Measurements from ENCODE around the gene DLEC1.
"Not testable (repeated sequence)": the region's sequence is repeated elsewhere in the genome, so short reads cannot be mapped to it uniquely, and the experiment has no call there.

The DLEC1 gene

DNA sequence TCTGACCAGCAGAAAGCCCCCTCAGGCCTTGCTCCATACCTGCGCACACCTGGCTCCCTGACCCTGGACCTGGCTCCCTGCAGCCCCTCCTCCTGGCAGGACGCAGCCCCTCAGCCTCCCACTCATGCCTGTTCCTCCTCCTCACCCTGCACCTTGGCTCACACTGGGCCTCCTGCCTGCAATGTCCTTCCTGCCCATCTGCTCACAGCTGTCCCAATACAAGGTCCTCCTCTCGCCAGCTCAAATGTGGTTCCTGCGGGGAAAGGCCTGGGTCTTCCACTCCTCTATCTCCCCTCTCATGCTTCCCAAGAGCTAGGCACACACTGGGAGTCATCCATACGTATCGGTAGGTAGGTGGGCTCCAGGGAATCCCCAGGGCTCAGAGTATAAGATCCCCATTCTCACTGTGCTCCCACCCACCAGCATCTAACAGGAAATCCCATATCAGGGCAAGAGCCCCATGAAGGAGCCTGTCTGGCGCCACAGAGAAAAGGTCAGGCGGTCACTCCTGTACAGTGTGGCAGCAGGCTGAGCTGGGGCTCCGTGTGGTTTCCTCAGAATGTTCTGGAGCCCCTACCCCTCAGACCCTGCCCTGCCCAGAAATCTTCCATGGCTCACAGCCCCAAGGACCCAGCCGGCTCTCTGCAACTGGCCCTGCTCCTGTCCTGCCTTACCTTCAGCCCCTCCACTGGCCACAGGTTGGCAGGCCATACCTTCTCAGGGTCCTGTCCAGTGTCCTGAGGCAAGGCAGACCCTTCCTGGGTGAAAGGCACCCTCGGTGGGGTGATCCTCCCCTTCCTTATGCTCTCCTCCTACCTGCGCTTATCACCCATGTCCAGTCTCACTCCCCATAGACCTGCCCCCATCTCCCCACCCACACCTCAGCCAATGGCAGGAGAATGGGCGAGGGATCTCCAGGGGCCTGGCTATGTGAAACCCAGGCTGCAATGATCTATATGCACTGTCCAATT is 20.4 kb upstream of the DLEC1 start:
- no peak for DNase-seq

DNA sequence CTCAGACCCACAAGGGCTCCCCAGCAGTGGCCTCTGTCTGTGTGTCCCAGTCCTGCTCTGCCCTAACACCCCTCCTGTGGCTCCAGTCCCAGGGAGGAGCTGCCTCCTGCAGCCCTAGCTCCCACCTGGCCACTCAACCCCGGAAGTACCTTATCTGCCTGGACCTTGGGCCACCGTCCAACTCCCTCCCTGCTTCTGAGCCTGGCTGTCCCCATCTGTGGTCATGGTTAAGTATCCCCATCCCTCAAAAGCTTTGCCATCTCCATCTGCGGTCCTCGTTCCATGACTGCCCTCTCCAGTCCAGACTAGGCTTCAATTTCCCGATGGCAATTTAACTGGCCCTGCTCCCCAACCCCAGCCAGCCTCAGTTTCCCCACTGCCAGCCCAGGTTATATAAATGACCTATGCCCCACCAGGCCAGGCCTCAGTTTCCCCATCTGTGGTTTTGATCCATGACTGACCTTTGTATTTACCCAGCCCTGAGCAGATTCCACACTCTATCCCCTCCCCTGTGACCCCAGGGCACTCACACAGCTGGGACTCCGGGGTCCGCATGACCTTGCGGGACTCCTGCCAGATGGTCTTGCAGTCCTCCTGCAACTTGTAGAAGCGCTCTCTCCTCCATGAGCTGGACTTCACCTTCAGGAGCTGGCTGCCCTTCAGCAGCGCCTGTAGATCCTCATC is 19.2 kb upstream of the DLEC1 start:
- DNase-seq, result no peak

DNA sequence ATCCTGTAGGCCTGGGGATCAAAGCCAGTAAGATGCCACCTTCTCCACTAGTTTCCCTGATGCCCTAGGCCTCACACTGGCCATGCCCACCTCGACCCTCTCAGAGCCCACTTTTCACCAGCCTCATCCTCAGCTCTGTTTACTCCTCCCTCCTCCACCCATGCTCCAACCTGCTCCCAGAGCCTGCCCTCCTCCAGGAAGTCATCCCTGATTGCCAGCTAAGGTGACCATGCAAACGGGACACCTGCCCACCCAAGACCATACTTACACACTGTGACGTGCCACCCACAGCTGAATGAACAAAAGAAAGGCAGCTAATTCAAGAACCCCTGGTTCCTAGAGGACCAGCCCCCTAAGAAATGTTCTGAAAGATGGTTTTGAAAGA is 18.7 kb upstream of the DLEC1 start:
- no peak for DNase-seq

DNA sequence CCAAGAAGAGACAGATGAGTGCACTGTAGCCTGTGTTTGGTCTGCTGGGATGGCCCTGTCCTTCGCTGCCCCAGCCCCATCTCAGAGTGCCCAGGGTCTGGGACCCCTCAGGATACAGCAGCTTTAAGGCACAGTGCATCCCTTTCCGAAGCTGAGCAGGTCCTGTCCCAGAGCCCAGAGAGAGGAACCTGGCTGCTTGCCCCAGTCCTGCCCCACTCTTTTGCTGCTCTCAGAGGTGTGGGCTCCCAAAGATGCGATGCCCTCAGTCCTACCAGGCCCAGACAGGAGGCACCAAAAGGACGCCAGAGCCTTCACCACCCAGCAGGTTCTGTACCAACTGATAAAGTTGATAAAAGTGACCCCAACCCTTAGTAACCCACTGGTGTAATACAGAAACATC is 17.8 kb upstream of the DLEC1 start:
- DNase-seq, result no peak

DNA sequence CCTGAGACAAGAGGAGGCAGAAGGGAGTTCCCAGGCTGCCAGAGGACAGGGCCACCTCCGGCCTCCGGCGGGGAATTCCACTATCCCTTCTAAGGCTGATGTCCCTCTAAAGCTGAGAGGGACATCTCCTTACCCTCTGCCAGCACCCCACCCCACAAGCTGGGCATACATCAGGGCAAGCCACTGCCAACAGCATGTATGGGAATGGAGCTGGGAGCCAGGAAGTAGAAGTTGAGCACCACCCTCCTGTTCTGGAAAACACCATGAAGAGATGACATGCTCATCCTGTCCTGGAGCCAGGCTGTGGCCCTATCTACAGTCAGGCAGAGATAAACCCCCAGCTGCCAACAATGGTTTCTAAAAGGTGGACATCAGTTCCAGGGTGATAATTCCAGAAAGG is 16.7 kb upstream of the DLEC1 start:
- no peak for DNase-seq

DNA sequence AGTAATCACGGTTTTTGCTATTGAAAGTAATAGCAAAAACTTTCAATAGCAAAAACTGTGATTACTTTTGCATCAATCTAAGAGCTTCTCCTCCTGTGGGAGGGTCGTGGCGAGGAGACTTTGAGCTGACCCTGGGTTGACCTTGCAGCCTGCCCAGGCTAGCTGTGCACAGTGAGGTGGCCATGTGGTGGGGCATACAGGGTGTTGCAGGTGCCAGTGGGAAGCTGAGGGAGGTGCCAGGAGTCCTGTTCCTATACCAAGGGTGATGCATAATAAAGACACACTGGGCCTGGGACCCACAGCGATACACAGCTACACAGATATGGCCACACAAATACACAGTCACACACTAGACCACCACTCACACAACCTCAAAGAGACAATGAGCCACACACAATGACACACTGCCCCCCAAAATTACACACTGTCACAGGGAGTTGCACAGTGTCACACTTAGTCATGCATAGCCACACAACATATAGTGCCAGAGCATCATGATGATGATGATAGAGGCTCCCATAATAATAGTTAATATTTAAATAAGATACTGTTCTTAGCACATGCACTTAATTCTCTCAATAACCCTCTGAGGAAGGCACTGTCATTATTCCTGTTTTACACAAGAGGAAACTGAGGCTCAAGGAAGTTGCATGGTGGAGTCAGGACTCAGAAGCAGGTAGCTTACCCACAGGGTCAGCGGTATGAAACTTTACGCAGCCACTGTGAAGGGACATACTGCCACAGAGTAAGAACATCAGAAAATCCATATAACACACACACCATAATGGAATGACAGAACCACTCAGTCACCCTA is 15.9 kb upstream of the DLEC1 start:
- no peak for DNase-seq

DNA sequence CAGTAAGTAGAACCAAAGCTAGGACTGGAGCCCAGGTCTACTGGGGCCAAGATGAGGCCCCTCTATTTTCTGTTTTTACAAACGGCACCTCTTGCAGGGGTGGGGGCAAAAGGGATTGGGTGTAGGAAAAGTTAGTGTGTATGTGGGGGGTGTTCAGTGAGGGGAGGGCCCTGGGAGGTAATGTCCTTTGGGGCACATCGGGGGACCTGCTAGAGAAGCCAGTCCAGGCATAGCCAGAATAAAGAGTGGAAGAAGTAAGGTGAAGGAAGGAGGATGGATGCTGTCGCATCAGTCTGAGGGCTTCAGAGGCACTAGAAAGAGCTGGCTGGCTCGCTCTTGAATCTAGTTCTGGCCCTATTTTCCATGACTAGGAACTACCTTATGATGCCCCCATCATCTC is 12.2 kb upstream of the DLEC1 start:
- no peak for DNase-seq

DNA sequence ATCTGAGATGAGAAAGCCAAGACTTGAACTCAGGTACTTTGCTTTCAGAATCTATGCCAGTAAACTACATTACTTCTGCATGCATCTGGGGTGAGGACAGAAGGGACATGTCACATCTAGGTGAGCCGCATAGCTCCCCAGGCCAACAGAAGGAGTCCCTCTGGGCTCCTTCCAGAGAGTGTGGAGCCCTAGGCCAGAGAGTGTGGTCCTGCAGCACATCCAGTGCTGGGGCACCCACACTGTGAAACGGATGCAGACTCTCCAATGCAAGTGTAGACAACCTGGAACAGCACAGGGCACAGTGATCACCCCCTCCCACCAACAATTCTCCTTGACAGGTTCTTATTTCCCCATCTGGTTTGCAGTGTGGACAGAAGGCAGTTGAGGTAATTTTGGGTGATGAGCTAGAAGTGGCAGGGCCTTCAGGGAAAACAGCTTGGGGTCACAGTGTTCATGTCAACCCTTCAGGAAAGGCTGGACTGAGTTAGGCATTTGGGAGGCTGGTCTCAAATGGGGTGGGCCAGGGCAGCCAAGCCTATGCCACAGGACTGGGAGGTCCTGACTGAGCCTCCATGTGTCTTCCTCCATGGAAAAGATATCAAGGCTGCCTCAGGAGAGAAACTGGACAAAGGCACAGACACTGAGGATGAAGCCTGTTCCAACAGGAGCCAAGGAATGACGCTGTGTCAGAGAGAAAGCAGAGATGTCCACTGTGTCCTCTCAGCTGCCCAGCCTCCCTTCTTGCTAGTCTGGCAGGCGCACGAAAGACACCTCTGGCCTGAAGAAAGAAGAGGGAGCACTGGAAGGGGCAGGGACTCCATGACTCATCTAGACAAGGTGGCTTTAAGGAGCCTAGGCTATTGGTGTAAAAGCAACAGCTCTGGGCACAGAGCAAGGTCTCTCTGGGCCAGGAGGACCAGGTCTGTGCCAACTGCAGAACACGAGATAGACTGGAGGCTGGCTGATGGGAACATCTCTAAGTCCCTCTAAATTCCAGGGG is 11.2 kb upstream of the DLEC1 start:
- no peak for DNase-seq

DNA sequence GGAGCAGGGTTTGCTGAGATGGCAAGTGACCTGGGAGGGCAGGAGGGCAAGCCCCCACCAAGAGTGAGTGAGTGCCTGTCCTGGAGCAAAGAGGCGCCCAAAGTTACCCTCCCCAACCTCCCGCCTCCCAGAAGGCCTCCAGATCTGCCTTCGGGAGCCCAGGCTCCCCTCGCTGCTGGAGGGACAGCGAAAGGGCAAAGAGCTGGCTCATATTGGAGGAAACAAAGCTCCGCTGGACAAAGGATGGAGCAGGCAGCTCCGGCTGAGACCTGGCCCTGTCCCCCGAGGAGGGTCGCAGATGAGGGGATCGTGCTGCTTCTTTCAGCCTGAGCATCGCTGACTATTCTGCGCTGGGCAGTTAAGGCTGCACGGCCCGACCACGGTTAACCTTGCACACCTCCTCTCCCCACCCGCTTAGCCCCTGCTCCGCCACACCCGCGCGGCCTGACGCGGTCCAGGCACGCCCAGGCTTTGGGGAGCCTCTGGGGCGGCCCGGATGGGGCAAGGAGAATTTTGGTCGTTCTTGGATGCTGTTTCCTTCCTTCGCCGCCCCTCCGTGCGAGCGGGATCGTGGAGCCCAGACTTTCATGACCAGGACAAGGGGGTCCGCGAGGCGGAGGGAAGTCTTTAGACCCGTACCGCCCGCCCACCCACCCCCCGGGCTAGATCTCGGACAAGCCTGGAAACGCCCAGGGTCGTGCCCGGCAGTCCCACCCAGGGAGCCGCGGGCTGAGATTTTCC is 10.2 kb upstream of the DLEC1 start:
- no peak for DNase-seq

DNA sequence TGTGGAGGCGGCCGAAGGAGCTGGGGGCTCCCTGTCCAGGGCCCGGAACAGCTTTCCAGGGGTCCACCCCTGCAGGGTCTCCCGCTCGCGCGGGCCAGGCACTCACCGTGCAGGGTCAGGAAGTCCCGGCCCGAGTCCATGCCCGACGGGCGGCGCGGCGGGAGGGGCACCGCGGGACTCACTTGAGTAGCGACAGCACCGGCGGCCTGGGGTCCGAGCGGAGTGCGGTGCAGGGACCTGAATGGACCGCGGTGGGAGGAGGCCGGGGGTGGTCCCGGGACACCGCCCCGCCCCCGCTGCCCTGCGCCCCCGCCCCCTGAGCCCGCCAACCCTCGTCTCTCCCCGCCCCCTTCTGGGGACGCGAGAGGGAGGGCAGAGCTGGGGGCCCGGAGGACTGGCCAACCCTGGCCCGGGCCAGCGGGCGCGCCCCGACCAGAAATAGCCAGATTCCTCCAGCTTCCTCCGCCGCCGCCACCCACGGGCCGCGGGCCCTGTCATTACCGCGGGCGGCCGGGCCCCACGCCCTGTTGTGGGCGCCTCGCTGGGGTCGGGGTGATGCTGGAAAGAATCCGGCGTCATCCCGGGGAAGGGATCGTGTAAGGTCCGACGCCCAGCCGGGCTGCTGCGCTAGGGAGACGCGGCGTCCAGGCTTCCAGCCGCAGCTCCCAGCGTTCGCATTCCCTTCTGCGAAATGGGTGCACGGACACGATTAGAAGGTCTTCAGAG is 9.4 kb upstream of the DLEC1 start, which contains the start of gene PLCD1:
Gene PLCD1 (minus strand): TSS at position 243 of the 726 bp plus-strand sequence. CDS start 103 bp downstream, at position 140.
- peak; percentile 67 for DNase-seq

DNA sequence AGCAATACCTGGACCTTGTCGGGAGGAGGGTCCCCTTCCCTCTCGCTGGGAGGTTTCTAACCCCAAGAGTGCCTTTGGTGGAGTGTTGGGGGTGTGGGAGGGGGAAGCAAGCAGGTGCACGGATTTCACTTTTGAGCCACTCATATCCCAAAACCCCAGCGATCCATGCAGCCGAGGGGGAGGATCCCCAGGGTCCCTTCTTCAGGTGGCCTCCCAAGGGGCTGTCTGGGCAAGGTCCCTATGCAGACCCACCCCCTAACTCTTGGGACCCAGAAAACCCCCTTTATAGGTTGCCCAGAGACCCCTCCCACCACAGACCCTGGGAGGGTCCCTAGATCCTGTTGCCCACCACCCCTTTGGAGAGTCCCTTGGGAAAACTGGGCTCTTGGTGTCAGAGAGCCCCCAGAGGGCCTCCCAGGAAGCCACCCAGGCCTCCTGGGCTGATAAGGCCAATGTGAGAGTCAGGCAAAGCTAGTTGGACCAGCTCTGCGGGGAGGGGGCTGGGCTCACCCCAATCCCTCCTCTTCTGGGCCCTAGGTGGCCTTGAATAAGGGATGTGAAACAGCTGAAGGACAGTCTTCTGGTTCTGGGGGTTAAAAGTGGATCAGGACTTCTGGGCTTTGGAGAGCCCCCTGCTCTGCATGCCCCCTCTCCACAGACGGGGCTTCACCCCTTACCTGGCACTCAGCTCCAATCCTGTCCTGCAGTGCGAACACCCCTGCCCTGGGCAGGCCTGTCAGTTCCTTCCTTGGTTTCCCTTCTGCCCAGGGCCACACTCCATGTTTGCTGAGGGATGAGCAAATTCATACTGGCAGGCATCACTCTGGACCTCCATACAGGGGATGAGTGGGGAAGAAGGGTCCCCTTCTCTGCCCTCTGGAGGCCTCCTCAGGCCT is 8.6 kb upstream of the DLEC1 start:
- DNase-seq, result no peak

DNA sequence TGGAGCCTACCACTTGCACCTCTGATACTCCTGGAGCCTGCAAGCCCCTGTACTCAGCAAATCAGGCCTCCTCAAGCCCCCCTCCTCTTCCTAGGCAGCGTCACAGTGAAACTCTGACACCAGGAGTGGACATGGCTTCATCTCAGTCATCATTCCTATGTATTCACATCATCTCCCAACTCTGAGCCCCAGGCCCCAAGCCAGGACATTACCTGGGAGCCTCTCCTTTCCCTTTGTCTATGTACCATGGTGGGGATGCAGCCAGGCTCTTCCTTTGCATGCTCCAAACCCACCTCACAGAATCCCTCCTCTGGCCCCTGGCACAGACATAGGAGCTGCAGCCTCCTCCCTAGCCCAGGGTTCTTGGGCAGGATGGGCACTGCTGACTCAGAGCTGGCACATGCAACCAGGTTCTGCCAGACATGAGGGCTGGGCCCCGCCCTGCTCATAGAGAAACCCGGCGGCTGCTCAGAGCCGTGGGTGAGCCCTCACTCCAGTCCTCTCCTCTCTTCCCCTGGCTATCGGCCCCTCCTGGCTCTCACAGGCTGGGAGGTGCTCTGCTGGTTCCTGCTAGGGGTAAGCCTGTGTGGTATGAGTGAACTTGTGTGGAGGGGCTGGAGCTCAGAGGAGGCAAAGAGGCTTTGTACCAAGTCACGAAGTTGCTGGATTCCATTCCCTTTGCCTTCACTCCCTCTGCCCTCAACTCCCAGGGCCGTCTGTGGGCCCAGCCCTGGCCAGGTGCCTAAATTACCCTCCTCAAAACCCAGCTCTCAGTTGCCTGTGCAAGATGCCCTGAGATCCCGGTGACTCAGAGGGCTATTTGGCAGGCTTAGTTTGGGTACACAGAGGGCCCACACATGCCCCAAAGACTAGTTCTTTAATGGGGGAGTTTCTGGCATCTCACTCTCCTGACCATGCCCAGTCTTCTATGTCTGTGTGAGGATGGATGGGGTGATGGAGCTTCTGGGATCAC is 7.7 kb upstream of the DLEC1 start:
- peak; percentile 56 for DNase-seq

DNA sequence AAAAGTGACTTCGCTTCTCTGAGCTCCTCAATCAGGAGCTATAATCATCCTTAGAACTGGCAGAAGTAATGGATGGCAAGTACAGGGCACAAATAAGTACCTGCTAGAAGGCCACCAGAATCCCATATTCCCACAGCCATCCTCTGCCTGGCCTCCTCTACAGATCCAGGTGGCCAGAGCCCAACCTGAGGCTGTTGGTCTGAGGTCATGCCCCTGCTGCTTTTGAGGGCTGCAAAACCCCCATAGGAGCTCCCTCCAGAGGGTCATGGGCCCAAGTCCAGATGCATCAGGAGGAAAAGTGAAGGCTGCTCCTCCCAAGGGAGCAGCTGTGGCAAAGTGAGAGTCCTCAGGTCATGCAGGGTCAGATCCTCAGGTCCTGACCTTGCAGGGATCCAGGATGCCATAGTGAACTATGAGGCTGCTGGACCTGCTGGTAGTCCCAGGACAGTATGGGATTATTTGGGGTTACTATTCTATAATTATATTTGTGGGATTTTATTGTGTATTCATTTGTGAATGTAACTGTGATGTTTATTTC is 6.6 kb upstream of the DLEC1 start:
- no peak for DNase-seq

DNA sequence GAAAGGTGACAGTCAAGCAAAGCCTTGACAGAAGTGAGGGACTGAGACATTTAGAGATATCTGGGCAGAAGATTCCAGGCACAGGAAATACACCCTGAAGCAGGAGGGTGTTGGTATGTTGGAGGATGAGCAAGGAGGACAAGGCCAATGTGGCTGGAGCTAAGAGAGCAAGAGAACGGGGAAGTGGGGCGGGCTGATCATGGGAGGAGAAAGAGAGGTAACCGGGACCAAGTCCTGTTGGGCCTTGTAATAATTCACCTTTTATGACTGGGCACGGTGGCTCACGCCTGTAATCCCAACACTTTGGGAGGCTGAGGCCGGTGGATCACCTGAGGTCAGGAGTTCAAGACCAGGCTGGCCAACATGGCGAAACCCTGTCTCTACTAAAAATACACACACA is 5.4 kb upstream of the DLEC1 start:
- not testable (repeated sequence) for DNase-seq

DNA sequence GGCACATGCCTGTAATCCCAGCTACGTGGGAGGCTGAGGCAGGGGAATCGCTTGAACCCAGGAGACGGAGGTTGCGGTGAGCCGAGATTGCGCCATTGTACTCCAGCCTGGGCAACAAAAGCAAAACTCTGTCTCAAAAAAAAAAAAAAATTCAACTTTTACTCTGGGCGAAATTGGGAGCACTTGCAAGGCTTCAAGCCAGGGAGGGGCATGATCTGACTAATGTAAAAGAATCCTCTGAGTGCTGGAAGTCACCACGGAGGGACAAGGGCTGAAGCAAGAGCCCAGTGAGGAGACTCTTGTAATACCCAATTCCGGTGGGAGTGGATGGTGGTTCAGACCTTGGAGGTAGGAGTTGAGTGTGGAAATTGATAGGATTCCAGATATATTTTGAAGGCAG is 4.7 kb upstream of the DLEC1 start:
- not testable (repeated sequence) for DNase-seq

DNA sequence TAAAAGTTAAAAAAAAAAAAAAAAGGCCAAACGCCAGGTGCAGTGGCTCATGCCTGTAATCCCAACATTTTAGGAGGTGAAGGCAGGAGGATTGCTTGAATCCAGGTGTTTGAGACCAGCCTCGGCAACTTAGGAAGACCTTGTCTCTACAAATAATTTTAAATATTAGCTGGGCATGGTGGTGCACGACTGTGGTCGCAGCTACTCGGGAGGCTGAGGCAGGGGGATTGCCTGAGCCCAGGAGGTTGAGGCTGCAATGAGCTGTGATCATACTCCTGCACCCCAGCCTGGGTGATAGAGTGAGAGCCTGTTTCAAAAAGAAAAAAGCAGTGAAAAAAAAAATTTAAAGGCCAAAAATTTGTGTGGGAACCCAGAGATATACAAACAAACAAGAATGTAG is 2.7 kb upstream of the DLEC1 start:
- DNase-seq, result no peak

DNA sequence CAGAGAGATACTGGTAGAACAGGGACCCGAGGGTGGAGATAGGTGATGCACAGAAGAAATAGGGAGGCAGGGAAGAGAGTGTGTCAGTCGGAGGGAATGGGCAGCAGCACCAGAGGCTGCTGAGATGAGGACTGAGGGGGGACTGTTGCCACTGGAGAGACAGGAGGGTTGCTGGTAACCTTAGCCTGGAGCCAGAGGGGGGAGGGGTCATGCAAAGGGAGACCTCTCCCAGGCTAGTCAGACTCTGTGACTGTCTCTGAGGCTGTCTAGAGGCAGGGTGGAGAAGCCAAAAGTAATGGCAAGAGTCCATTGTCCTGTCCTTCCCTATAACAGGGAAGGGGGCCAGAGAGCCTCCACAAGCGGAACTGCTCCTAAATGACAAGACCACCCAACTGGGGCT is 2.1 kb upstream of the DLEC1 start:
- no peak for DNase-seq

DNA sequence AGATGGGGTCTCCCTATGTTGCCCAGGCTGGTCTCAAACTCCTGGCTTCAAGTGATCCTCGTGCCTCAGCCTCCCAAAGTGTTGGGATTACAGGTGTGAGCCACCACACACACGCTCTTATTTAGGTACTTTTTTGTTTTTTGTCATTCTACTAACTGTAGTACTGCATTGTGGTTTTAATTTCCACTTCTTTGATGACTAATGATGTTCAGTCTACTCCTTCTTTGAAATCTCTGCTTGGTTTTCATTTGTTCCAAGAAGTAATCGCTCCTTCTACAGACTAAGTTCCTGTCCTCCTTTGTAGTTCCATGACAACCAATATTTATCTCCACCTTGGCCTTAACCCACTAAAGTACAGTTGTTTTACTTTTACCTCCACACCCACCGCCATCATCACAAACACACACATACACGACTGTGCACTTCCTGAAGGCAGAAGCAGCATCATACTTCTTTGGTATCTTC is 529 bp upstream of the DLEC1 start:
- DNase-seq, result peak; percentile 74
